ENCODE measurements around the gene PGM1. TPM values are rescaled to one million over a fixed set of nuclear protein-coding genes. Genes with fewer than 3 reads are reported as not detected.

Gene PGM1
- total RNA-seq, 1 donor: 128 TPM

- H4K20me1 ChIP-seq (ENCODE audit: insufficient read depth, low read length): no peaks in the 10 kb centered on the region
- peaks cover 22% of the 10 kb centered on the region for H3K79me2 ChIP-seq (ENCODE audit: insufficient read depth, low read length)
- DNase-seq (ENCODE audit: insufficient read length, low spot score, missing footprints): no peak
- H3K9me3 ChIP-seq (ENCODE audit: low read depth, low read length): no peaks in the 10 kb centered on the region
- no peaks in the 10 kb centered on the region for H3K27me3 ChIP-seq (ENCODE audit: insufficient read depth, low read length)
- H3K27ac ChIP-seq (ENCODE audit: low read depth, low read length): no peak overlapping the region
- peaks cover 22% of the 10 kb centered on the region for H3K36me3 ChIP-seq (ENCODE audit: insufficient read depth, low read length)
- H3K4me1 ChIP-seq (ENCODE audit: insufficient read depth, low read length): peaks cover 33% of the 10 kb centered on the region
- H2AFZ ChIP-seq (ENCODE audit: low read length): no peak overlapping the region
- TF ChIP-seq, protein P1, sequence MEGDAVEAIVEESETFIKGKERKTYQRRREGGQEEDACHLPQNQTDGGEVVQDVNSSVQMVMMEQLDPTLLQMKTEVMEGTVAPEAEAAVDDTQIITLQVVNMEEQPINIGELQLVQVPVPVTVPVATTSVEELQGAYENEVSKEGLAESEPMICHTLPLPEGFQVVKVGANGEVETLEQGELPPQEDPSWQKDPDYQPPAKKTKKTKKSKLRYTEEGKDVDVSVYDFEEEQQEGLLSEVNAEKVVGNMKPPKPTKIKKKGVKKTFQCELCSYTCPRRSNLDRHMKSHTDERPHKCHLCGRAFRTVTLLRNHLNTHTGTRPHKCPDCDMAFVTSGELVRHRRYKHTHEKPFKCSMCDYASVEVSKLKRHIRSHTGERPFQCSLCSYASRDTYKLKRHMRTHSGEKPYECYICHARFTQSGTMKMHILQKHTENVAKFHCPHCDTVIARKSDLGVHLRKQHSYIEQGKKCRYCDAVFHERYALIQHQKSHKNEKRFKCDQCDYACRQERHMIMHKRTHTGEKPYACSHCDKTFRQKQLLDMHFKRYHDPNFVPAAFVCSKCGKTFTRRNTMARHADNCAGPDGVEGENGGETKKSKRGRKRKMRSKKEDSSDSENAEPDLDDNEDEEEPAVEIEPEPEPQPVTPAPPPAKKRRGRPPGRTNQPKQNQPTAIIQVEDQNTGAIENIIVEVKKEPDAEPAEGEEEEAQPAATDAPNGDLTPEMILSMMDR (IDR thresholded peaks at IDR 0.05; ENCODE audit: extremely low read depth, low read depth, low read length): no peak
- H3K4me2 ChIP-seq (ENCODE audit: insufficient read depth, low read length): no peak overlapping the region
- no peak overlapping the region for H3K4me3 ChIP-seq (ENCODE audit: insufficient read depth, low read length)
Measured at GRCh38 chr1:63628607-63629006, 35.4 kb downstream of the PGM1 start.

GRCh38 chr1:63630238-63630637 is 37.0 kb downstream of the PGM1 start:
- H3K9me3 ChIP-seq (ENCODE audit: low read depth, low read length): no peaks in the 10 kb centered on the region
- no peaks in the 10 kb centered on the region for H4K20me1 ChIP-seq (ENCODE audit: insufficient read depth, low read length)
- H3K4me1 ChIP-seq (ENCODE audit: insufficient read depth, low read length): peaks cover 24% of the 10 kb centered on the region
- H3K36me3 ChIP-seq (ENCODE audit: insufficient read depth, low read length): peaks cover 28% of the 10 kb centered on the region
- no peaks in the 10 kb centered on the region for H3K27me3 ChIP-seq (ENCODE audit: insufficient read depth, low read length)
- no peak overlapping the region for H3K27ac ChIP-seq (ENCODE audit: low read depth, low read length)
- H3K4me2 ChIP-seq (ENCODE audit: insufficient read depth, low read length): no peak overlapping the region
- H3K79me2 ChIP-seq (ENCODE audit: insufficient read depth, low read length): peaks cover 20% of the 10 kb centered on the region
- TF ChIP-seq, protein P1 (IDR thresholded peaks at IDR 0.05; ENCODE audit: extremely low read depth, low read depth, low read length): no peak
- H2AFZ ChIP-seq (ENCODE audit: low read length): no peak overlapping the region
- H3K4me3 ChIP-seq (ENCODE audit: insufficient read depth, low read length): no peak overlapping the region
- DNase-seq (ENCODE audit: insufficient read length, low spot score, missing footprints): no peak

GRCh38 chr1:63630666-63631065 is 37.5 kb downstream of the PGM1 start:
- TF ChIP-seq, protein P1 (IDR thresholded peaks at IDR 0.05; ENCODE audit: extremely low read depth, low read depth, low read length): no peak
- no peak overlapping the region for H3K27ac ChIP-seq (ENCODE audit: low read depth, low read length)
- no peak for DNase-seq (ENCODE audit: insufficient read length, low spot score, missing footprints)
- H3K79me2 ChIP-seq (ENCODE audit: insufficient read depth, low read length): peaks cover 20% of the 10 kb centered on the region
- peaks cover 28% of the 10 kb centered on the region for H3K36me3 ChIP-seq (ENCODE audit: insufficient read depth, low read length)
- H2AFZ ChIP-seq (ENCODE audit: low read length): no peak overlapping the region
- H4K20me1 ChIP-seq (ENCODE audit: insufficient read depth, low read length): no peaks in the 10 kb centered on the region
- peaks cover 23% of the 10 kb centered on the region for H3K4me1 ChIP-seq (ENCODE audit: insufficient read depth, low read length)
- no peaks in the 10 kb centered on the region for H3K27me3 ChIP-seq (ENCODE audit: insufficient read depth, low read length)
- no peak overlapping the region for H3K4me3 ChIP-seq (ENCODE audit: insufficient read depth, low read length)
- no peaks in the 10 kb centered on the region for H3K9me3 ChIP-seq (ENCODE audit: low read depth, low read length)
- H3K4me2 ChIP-seq (ENCODE audit: insufficient read depth, low read length): no peak overlapping the region

- H4K20me1 ChIP-seq (ENCODE audit: insufficient read depth, low read length): no peaks in the 10 kb centered on the region
- no peak overlapping the region for H3K27ac ChIP-seq (ENCODE audit: low read depth, low read length)
- H3K36me3 ChIP-seq (ENCODE audit: insufficient read depth, low read length): peaks cover 35% of the 10 kb centered on the region
- H3K27me3 ChIP-seq (ENCODE audit: insufficient read depth, low read length): no peaks in the 10 kb centered on the region
- peaks cover 23% of the 10 kb centered on the region for H3K4me1 ChIP-seq (ENCODE audit: insufficient read depth, low read length)
- no peak overlapping the region for H3K4me2 ChIP-seq (ENCODE audit: insufficient read depth, low read length)
- no peak overlapping the region for H2AFZ ChIP-seq (ENCODE audit: low read length)
- TF ChIP-seq, protein P1 (IDR thresholded peaks at IDR 0.05; ENCODE audit: extremely low read depth, low read depth, low read length): no peak
- H3K9me3 ChIP-seq (ENCODE audit: low read depth, low read length): no peaks in the 10 kb centered on the region
- DNase-seq (ENCODE audit: insufficient read length, low spot score, missing footprints): no peak
- peaks cover 11% of the 10 kb centered on the region for H3K79me2 ChIP-seq (ENCODE audit: insufficient read depth, low read length)
- H3K4me3 ChIP-seq (ENCODE audit: insufficient read depth, low read length): no peak overlapping the region
Measured at GRCh38 chr1:63632110-63632509, 38.9 kb downstream of the PGM1 start.

Measured in osteoblast (primary cell).